Ovary (tissue), 9 donors: ENCODE data around the gene IER5. TPM values are rescaled to one million over a fixed set of nuclear protein-coding genes. Genes with fewer than 3 reads are reported as not detected.

ENCODE experiments used
- DNase-seq, 5 donors: peaks; one replicate each; pipeline ENCODE4 v3.0.0-alpha.2; 2019 to 2020
- H3K27ac ChIP-seq, 2 donors: fragments of 200-600 bp; one replicate each; pipeline versions ENCODE4 v1.5.1 to v1.8.0; 2019 to 2022
- H3K27me3 ChIP-seq: fragments of 200-600 bp; one replicate; pipeline ENCODE4 v1.8.0; 2022
- H3K36me3 ChIP-seq: fragments of 200-600 bp; sonication (generic); one replicate; pipeline ENCODE4 v1.5.1; 2019
- H3K4me1 ChIP-seq: one replicate; pipeline ENCODE4 v1.8.1; 2013; ENCODE audit warnings: mild to moderate bottlenecking, moderate library complexity; ENCODE audit not compliant: insufficient read depth
- H3K4me3 ChIP-seq: fragments of 200-600 bp; sonication (generic); one replicate; pipeline ENCODE4 v1.5.1; 2017
- H3K9me3 ChIP-seq, 2 donors: fragments of 200-600 bp in 1 of 2; sonication (generic) in 1 of 2; one replicate each; pipeline versions ENCODE4 v1.5.1 to v1.8.1; 2013 to 2019; ENCODE audit warnings: mild to moderate bottlenecking in 1 of 2, moderate library complexity in 1 of 2
- EP300 ChIP-seq: sonication (generic); formaldehyde crosslinking; IDR thresholded peaks from one replicate; pipeline ENCODE4 v1.6.1; 2017; ENCODE audit warnings: antibody characterized with exemption
- POLR2A ChIP-seq: fragments of 450-650 bp; IDR thresholded peaks from one replicate; pipeline ENCODE4 v1.6.1; 2017; ENCODE audit warnings: antibody characterized with exemption, mild to moderate bottlenecking, moderate library complexity
- WGBS, 3 donors: extraction: QIAGEN DNeasy Blood & Tissue Kit in 1 of 3; methylation state at CpG; one replicate each; pipeline versions ENCODE4 v1.1.5 to v1.1.7; 2013 to 2017; 5-methylcytosine and 5-hydroxymethylcytosine counted together
- intact Hi-C, 4 donors: fragments of 100-400 bp; cut with DNase I; formaldehyde crosslinking; loops; one replicate each; pipeline versions ENCODE4 v1.11.0 to v1.15.1; 2022 to 2023
- polyA plus RNA-seq, 2 donors: library from polyadenylated mRNA; stranded (reverse); fragments of 200-250 nt in 1 of 2; fragments of 350-450 nt in 1 of 2; fragmentation: Illumina TruSeq in 1 of 2; extraction: RNeasy Lipid Tissue Mini Kit (QIAGEN cat#74804) in 1 of 2; gene quantifications; one replicate each; pipeline ENCODE4 v1.2.3, GENCODE V29; 2013 to 2014
- total RNA-seq, 7 donors: library from RNA; depleted of rRNA in 2 of 7; stranded (reverse); fragments of >200 nt in 2 of 7; fragmentation: NEBNext Ultra II Directional in 3 of 7; extraction: Animal tissue kit (Norgen Biotek cat#: 25700) in 3 of 7; gene quantifications; one replicate each; pipeline versions ENCODE4 v1.1.0 to v1.2.4, GENCODE V29; 2016 to 2023
- TF ChIP-seq, protein P1 (sequence below), 3 donors: fragments of 450-650 bp in 2 of 3; fragments of 200-600 bp in 1 of 3; IDR thresholded peaks; one replicate each; pipeline versions ENCODE4 v1.5.1 to v1.8.0; 2016 to 2022; ENCODE audit warnings: antibody characterized with exemption in 3 of 3, mild to moderate bottlenecking in 1 of 3
- donor health status: DM: no; HTN: no; CAD: no; lungs with moderate emphysema.
- donor health status: DM: no; HTN: no; CAD: no.
- donor health status: Bipolar disorder and iron deficiency.
- donor health status: DM: yes; HTN: yes; CAD: no.
- donor health status: DM: no; HTN: no; CAD: no.
- donor health status: DM: yes; HTN: yes; CAD: no.

IER5 gene
- total and polyA plus RNA-seq, 9 donors, result 2.5 to 43.4 (median 5.7) TPM

DNA sequence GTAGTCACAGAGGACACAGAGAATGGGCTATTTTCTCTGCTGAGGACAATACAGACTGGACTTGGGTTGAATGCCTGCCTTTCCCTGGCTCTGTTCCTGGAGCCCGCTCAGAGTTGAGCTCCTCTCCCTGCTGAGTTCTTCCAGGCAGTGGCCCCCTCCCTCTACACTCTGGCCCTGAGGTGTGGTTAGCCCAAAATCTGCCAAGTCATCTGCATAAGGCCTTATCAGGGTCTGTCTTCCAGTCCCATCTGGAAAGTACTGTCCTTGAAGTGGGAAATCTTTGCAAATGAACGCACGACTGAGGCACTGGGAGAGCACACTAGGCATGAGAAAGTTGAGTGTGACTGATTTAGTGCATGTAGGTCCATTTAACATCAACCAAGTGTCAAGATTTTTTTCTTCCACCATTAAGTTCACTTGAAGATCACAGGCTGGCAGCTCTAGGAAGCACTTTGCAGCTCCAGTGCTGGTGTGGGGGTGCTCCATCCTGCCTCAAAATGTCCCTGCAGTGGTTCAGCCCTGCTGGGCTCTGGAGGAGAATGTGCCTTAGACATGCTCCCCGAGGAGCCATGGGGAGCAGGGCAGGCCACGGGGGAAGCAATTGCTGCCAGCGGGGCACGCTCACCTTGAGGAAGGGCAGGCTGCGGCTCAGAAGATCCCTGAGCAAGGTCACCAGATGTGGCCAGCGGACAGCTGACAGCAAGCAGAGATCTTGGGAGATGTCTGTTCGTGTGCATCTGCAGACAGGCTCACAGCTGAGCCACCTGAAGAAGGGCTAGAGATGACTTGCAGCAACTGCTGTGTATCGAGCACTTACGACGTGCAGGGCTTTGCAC lies 41.5 kb downstream of the IER5 start:
- Histone ChIP-seq H3K4me1 (peaks cover 1% of the 10 kb centered on the region), H3K27me3 (no peaks in the 10 kb centered on the region), H3K36me3 (no peaks in the 10 kb centered on the region), H3K4me3 (no peak overlapping the region), H3K27ac (no peak overlapping the region), H3K9me3 (no peaks in the 10 kb centered on the region)
- 83 to 84% (median 83%) methylated on average over 13 of the region's 13 CpGs for WGBS, 3 donors
- intact Hi-C loops, result no loop called here
- TF ChIP-seq, protein P1, sequence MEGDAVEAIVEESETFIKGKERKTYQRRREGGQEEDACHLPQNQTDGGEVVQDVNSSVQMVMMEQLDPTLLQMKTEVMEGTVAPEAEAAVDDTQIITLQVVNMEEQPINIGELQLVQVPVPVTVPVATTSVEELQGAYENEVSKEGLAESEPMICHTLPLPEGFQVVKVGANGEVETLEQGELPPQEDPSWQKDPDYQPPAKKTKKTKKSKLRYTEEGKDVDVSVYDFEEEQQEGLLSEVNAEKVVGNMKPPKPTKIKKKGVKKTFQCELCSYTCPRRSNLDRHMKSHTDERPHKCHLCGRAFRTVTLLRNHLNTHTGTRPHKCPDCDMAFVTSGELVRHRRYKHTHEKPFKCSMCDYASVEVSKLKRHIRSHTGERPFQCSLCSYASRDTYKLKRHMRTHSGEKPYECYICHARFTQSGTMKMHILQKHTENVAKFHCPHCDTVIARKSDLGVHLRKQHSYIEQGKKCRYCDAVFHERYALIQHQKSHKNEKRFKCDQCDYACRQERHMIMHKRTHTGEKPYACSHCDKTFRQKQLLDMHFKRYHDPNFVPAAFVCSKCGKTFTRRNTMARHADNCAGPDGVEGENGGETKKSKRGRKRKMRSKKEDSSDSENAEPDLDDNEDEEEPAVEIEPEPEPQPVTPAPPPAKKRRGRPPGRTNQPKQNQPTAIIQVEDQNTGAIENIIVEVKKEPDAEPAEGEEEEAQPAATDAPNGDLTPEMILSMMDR (IDR thresholded peaks at IDR 0.05), result no peak
- TF ChIP-seq POLR2A, result no peak
- no peak for TF ChIP-seq EP300
- no peak for DNase-seq

DNA sequence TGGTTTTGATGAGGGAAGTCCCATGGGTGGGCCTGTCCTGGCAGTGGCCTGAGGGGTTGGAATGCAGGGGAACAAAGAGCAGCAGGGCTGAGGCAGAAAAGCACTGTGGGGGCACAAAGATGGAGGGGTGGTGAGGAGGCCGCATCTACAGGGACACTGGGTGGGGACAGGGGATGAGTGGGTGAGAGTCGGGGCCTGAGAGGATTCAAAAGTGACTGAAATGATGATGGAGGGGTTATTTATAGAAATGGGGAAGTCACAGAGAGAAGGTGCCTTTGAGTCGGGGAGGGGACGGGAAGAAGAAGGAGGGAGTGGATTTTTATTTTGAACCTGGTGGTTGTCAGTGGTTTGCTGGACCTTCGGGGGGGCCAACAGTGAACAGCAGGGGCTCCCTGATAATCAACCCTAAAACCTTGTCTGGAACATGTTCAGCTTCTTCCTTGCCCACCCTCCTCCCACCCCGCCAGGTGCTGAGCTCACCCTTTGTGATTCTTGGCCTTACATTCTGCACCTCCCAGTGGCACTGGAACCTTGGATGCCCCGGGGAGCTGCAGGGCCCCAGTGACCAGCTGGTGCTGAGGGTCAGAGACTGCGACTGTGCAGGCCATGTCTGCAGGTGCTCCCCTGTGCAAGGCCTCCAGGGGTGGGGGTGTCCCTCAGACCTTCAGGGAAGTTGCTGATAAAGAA lies 42.9 kb downstream of the IER5 start:
- no peak overlapping the region for H3K27ac ChIP-seq
- H3K27me3 ChIP-seq, result no peaks in the 10 kb centered on the region
- no peak overlapping the region for H3K4me3 ChIP-seq
- H3K9me3 ChIP-seq, result no peaks in the 10 kb centered on the region
- peaks cover 1% of the 10 kb centered on the region for H3K4me1 ChIP-seq
- no peak for DNase-seq
- H3K36me3 ChIP-seq, result no peaks in the 10 kb centered on the region
- TF ChIP-seq, protein P1 (IDR thresholded peaks at IDR 0.05), result no peak
- TF ChIP-seq EP300 (no peak), POLR2A (no peak)
- 80 to 87% (median 85%) methylated on average over 8 of the region's 8 CpGs for WGBS, 3 donors
- intact Hi-C loops, result no loop called here

DNA sequence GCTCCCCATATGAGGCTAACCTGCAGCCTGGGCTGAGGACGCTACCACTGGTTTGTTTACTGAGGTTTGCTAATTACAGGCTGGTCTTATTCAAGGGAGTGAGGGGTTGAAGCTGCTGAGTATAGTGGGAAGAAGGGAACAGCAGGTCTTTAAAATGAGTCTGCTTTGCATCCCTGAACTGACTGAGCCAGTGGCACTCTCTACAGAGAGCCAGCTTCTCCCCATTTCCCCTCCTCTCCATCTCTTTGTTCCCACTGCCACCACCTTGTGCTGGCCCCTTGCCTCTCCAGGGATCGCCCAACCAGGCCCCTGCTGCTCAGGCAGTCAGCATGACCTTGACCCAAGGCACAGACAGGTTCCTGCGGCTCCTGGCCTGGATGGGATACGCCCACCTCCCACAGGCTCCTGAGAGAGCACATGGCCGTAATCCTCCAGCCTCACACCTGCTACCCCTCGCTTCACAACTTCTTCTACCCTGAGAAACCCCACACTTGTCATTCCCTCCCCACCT lies 45.0 kb downstream of the IER5 start:
- no peak overlapping the region for H3K27ac ChIP-seq

DNA sequence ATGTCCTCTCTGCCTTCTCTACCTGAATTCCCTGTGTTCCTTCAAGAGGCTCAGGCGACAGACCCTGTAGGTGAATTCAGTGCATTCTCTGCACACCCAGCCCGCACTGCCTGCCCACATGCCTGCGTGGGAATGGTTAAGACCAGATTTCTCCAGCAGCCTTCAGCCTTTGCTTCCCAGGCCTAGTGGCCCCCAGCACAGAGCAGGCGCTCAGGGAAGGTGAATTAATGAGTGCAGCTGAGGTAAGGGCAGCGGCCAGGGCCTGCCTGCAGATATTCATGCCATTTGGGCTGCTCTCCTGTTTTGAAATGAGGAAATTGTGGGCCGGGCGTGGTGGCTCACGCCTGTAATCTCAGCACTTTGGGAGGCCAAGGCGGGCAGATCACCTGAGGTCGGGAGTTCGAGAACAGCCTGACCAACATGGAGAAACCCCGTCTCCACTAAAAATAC lies 45.5 kb downstream of the IER5 start:
- Histone ChIP-seq H3K27me3 (no peaks in the 10 kb centered on the region), H3K9me3 (no peaks in the 10 kb centered on the region), H3K27ac (no peak overlapping the region), H3K4me1 (peaks cover 1% of the 10 kb centered on the region), H3K36me3 (no peaks in the 10 kb centered on the region), H3K4me3 (no peak overlapping the region)
- TF ChIP-seq POLR2A, result no peak
- TF ChIP-seq, protein P1 (IDR thresholded peaks at IDR 0.05), result no peak
- TF ChIP-seq EP300, result no peak
- intact Hi-C loops, result no loop called here
- 94 to 98% (median 96%) methylated on average over 12 of the region's 12 CpGs for WGBS, 3 donors
- DNase-seq, result no peak

More for the DNA sequence above, 45.0 kb downstream of the IER5 start:
- Histone ChIP-seq H3K9me3 (no peaks in the 10 kb centered on the region), H3K4me3 (no peak overlapping the region), H3K27me3 (no peaks in the 10 kb centered on the region), H3K4me1 (peaks cover 1% of the 10 kb centered on the region), H3K36me3 (no peaks in the 10 kb centered on the region)
- intact Hi-C loops, result no loop called here
- TF ChIP-seq POLR2A (no peak), EP300 (no peak)
- TF ChIP-seq, protein P1 (IDR thresholded peaks at IDR 0.05), result no peak
- 81 to 92% (median 86%) methylated on average over 6 of the region's 6 CpGs for WGBS, 3 donors
- DNase-seq, result no peak
